Measurements from ENCODE around the gene RBFOX2. TPM values are rescaled to one million over a fixed set of nuclear protein-coding genes. Genes with fewer than 3 reads are reported as not detected.

RBFOX2 gene
- total and polyA plus RNA-seq, 2 donors (not counting 3 experiments of a cell fraction or from before 2014, with no cell fraction given): 125 to 142 TPM

DNA sequence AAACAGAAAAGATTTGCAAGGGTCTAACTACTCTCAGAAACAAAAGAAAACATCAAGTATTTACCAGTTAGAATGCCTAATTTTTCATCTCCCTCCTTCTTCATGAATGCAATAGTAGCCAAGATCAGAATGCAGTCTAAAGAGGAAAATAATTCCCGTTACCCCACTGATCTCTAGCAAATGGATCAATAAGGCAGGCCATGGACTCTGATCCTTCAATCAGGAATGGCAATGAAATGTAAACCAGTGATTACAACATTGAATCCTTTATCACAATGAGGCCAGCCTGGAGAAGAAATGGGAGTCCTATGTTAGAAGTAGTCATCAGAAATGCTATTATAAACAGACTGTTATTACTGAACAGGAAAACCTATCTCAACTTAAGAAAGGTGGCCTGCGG lies 204.4 kb downstream of the RBFOX2 start:
- Histone ChIP-seq H3K4me3 (replicated peaks in 1 of 3; ENCODE audit: insufficient read depth in 1 of 3, low read depth in 1 of 3, low read length in 3 of 3) (no peak overlapping the region), H3K27ac (ENCODE audit: insufficient read depth, low read depth, low read length) (no peak overlapping the region), H3K9ac (replicated peaks; ENCODE audit: extremely low read depth, insufficient read depth, low read length) (no peak overlapping the region), H3K4me1 (ENCODE audit: control insufficient read depth, extremely low read depth, insufficient read depth, low read length) (peaks cover 7% of the 10 kb centered on the region), H3K9me3 (replicated peaks; ENCODE audit: control insufficient read depth, insufficient read depth, low read length) (no peaks in the 10 kb centered on the region), H3K79me2 (ENCODE audit: control insufficient read depth, insufficient read depth, low read length) (peaks cover 89% of the 10 kb centered on the region), H3K27me3 (ENCODE audit: control insufficient read depth in 2 of 2, insufficient read depth in 2 of 2, low read length in 2 of 2) (no peaks in the 10 kb centered on the region), H3K4me2 (ENCODE audit: insufficient read depth, low read length) (no peak overlapping the region), H3K9me1 (replicated peaks; ENCODE audit: control insufficient read depth, extremely low read depth, insufficient read depth, low read length) (no peaks in the 10 kb centered on the region), H4K20me1 (replicated peaks; ENCODE audit: control insufficient read depth, extremely low read depth, insufficient read depth, low read length) (peaks cover 14% of the 10 kb centered on the region), H3K36me3 (ENCODE audit: control insufficient read depth in 2 of 2, extremely low read depth in 1 of 2, insufficient read depth in 2 of 2, low read length in 2 of 2) (peaks cover 0 to 4% of the 10 kb centered on the region in 2 experiments), H2AFZ (ENCODE audit: low read depth, low read length) (no peak overlapping the region)
- CTCF ChIA-PET: no interaction called here
- intact Hi-C loops (cut with micrococcal nuclease) (no loop called here), dilution Hi-C loops (cut with MboI; ENCODE audit: extremely low pct_ligation_motif_present, low sequenced_read_pairs) (no loop called here)
- TF ChIP-seq GATA2 (IDR thresholded peaks at IDR 0.05; ENCODE audit: insufficient read depth, insufficient read length, low read depth, low read length): no peak
- no peak for TF ChIP-seq FOS (IDR thresholded peaks at IDR 0.05; ENCODE audit: borderline replicate concordance, insufficient read depth, low read length)
- no peak for TF ChIP-seq MYC (IDR thresholded peaks at IDR 0.05; ENCODE audit: low read depth, low read length)
- no peak for TF ChIP-seq EZH2 (IDR thresholded peaks at IDR 0.05; ENCODE audit: borderline replicate concordance, low read depth, low read length, severe bottlenecking)
- no peak for TF ChIP-seq POLR2AphosphoS5 (IDR thresholded peaks at IDR 0.05; ENCODE audit: insufficient read depth, low read depth, low read length)
- TF ChIP-seq, protein P1, sequence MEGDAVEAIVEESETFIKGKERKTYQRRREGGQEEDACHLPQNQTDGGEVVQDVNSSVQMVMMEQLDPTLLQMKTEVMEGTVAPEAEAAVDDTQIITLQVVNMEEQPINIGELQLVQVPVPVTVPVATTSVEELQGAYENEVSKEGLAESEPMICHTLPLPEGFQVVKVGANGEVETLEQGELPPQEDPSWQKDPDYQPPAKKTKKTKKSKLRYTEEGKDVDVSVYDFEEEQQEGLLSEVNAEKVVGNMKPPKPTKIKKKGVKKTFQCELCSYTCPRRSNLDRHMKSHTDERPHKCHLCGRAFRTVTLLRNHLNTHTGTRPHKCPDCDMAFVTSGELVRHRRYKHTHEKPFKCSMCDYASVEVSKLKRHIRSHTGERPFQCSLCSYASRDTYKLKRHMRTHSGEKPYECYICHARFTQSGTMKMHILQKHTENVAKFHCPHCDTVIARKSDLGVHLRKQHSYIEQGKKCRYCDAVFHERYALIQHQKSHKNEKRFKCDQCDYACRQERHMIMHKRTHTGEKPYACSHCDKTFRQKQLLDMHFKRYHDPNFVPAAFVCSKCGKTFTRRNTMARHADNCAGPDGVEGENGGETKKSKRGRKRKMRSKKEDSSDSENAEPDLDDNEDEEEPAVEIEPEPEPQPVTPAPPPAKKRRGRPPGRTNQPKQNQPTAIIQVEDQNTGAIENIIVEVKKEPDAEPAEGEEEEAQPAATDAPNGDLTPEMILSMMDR (IDR thresholded peaks at IDR 0.05; ENCODE audit: extremely low read depth in 1 of 2, insufficient read depth in 1 of 2, low read depth in 1 of 2, low read length in 2 of 2): no peak
- TF ChIP-seq JUN (IDR thresholded peaks at IDR 0.05; ENCODE audit: borderline replicate concordance, insufficient read depth, insufficient read length, low read depth): no peak
- TF ChIP-seq, protein P2, sequence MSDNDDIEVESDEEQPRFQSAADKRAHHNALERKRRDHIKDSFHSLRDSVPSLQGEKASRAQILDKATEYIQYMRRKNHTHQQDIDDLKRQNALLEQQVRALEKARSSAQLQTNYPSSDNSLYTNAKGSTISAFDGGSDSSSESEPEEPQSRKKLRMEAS (IDR thresholded peaks at IDR 0.05; ENCODE audit: insufficient read depth, insufficient read length): no peak
- no peak for TF ChIP-seq POLR2A (IDR thresholded peaks at IDR 0.05; ENCODE audit: low read depth, low read length)
- BruUV-seq (replicated peaks): no TSS peak
- POLR2A ChIA-PET: no interaction called here
- FAIRE-seq (no peak), DNase-seq (ENCODE audit: low read depth, low spot score) (no peak)
